KOPT-K1 (cell line): ENCODE data around the gene RERE.

Experiments used
- H3K27ac ChIP-seq: fragments of 200-600 bp; sonication (generic); 2 replicates; pipeline ENCODE4 v1.5.1; 2016; ENCODE audit warnings: antibody characterized with exemption, mild to moderate bottlenecking, low read depth, low read length; ENCODE audit not compliant: poor library complexity, severe bottlenecking
- H3K36me3 ChIP-seq: fragments of 200-600 bp; sonication (generic); 2 replicates; pipeline ENCODE4 v1.5.1; 2017; ENCODE audit warnings: antibody characterized with exemption, mild to moderate bottlenecking, low read length, moderate library complexity; ENCODE audit not compliant: insufficient read depth
- H3K9me3 ChIP-seq: fragments of 200-600 bp; sonication (generic); 2 replicates; pipeline ENCODE4 v1.5.1; 2017; ENCODE audit warnings: antibody characterized with exemption, low read length, mild to moderate bottlenecking; ENCODE audit not compliant: insufficient read depth, poor library complexity, severe bottlenecking

The RERE gene

DNA sequence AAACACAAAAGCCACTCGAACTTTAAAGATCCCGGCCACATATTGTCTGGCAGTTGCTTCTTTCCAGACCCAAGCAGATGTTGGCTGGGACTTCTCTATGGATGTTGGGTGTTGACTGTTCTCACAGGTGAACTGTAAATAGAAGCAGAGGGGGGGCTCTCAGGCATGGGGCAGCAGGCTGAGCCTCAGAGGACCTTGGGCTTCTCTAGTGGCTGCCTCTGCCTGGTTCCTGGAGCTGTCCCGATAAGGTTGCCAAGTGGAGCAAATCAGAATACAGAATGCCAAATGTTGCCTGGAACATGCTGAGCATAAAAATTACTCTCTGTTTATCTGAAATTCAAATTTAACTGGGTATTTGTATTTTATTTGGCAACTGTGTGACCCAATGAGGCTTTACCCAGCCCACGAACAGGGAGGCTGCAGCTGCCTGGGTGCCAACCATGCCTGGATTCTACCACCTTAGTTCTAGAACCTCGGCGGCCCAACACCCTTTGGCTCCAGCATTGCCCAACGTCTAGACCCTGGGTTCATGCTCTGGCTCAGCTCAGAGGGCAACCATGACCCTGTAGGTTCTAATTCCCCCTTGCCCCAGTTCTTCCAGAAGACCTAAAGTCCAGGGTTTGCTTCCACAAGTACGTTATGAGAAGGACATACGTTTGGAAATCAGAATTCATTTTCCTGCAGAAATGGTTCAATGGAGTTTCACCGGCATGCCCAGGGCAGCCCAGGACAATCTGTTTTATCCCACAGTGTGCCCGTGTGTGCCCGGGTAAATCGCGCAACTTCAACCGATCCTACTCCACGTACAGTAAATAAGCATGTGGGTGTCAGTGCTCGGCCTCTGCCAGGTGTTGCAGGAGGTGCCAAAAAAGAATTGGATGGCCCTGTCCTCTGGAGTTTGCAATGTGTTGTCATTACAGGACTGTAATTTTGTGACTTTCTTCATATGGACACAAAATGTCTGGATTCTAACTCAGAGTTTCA lies 504.9 kb downstream of the RERE start:
- Histone ChIP-seq H3K27ac (no peak overlapping the region), H3K9me3 (no peaks in the 10 kb centered on the region), H3K36me3 (no peaks in the 10 kb centered on the region)

DNA sequence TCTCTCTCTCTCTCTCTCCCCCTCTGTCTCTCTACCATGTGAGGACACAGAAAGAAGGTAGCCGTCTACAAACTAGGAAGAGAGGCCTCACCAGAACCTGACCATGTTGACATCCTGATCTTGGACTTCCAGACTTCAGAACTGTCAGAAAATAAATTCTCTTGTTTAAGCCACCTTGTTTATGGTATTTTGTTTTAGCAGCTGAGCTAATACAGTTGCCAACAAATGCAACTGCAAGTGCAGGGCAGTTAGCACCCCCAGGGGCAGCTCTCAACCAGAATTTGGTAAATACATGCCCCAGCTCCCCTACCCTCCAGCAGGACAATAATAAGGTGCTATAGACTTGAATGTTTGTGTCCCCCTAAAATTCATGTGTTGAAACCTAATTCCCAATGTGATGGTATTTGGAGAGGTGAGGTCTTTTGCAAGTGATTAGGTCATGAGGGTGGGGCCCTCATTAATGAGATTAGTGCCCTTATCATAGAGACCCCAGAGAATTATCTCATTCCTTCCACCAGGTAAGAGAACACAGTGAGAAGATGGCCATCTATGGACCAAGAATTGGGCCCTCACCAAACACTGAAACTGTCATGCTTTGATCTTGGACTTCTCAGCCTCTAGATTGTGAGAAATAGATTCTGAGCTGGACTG lies 506.2 kb downstream of the RERE start:
- Histone ChIP-seq H3K9me3 (no peaks in the 10 kb centered on the region), H3K36me3 (no peaks in the 10 kb centered on the region), H3K27ac (no peak overlapping the region)

- Histone ChIP-seq H3K27ac (no peak overlapping the region), H3K9me3 (no peaks in the 10 kb centered on the region), H3K36me3 (no peaks in the 10 kb centered on the region)
Observed at GRCh38 chr1:8307628-8308027, 509.8 kb downstream of the RERE start.

DNA sequence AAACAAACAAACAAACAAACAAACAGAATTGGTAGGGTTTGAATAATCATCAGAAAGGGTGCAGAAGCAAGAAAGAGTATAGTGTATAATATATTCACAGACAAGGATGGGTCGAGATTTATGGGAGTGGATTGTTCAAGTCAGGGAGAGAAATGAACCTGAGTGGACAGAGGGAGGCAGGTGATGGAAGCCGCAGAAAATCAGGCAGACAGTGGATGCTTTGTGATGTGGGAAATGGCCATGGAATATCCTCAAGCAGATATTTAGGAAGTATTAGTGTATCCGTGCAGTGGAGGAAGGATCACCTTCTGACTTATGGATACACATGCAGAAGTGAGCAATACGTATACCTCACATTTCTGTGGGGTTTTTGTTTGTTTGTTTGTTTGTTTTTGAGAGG lies 513.6 kb downstream of the RERE start:
- Histone ChIP-seq H3K27ac (no peak overlapping the region), H3K9me3 (no peaks in the 10 kb centered on the region), H3K36me3 (no peaks in the 10 kb centered on the region)

DNA sequence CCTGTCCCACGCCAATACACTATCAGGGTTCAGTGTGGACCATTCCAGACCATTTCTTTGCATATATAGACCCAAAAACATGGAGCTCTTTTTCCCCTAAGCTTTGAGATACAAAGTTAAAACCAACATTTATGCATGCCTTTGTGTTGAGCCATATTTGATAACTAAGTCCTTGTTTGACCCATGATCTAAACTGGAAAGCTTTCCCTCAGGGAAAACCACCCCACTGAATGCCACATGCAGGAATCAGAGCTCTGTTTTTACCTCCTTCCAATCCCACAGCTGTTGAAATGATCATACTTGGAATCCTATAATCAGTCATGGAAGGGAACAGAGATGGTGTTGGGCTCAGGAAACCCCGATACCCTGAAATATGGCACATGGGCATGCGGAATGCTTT lies 514.3 kb downstream of the RERE start:
- no peaks in the 10 kb centered on the region for H3K9me3 ChIP-seq
- no peaks in the 10 kb centered on the region for H3K36me3 ChIP-seq
- H3K27ac ChIP-seq: no peak overlapping the region
